ENCODE results near the gene FLYWCH1. TPM values are rescaled to one million over a fixed set of nuclear protein-coding genes. Genes with fewer than 3 reads are reported as not detected.

Gene FLYWCH1
- total RNA-seq, 1 experiment from 2014 or later, result 32.6 TPM

GRCh38 chr16:2962334-2963073 lies 50.8 kb downstream of the FLYWCH1 start:
- Mint-ChIP-seq H3K27me3 (ENCODE audit: low read depth) (peaks cover 25% of the 10 kb centered on the region), H3K9me3 (no peaks in the 10 kb centered on the region), H3K36me3 (no peaks in the 10 kb centered on the region), H3K4me1 (peaks cover 6% of the 10 kb centered on the region; the same call in 1 of the 2 replicates), H3K27ac (no peak overlapping the region), H3K4me3 (peak overlapping the region; percentile 63)
- CTCF ChIA-PET, result interaction anchor here (0.7 to 5.4 kb wide), 10 partner anchors 8 to 167 kb away, joined by 3 to 43 read pairs (median 6); partner anchors contain the start of genes FLYWCH2 and PKMYT1
- no peak for DNase-seq (ENCODE audit: low spot score)
- no peak for ATAC-seq
- TF ChIP-seq GRHL2 (CRISPR knock-in tag; IDR thresholded peaks at IDR 0.05; ENCODE audit: insufficient replicate concordance, severe bottlenecking) (no peak), JUN (CRISPR knock-in tag; IDR thresholded peaks at IDR 0.05) (no peak), NFE2L1 (CRISPR knock-in tag; IDR thresholded peaks at IDR 0.05) (no peak), MYBL2 (CRISPR knock-in tag; IDR thresholded peaks at IDR 0.05) (no peak), GABPB1 (CRISPR knock-in tag; IDR thresholded peaks at IDR 0.05) (no peak)
- POLR2A ChIA-PET, result interaction anchor here (0.7 to 1.5 kb wide), 2 partner anchors 65 to 120 kb away, joined by 3 read pairs; no protein-coding TSS in a partner anchor

- Mint-ChIP-seq H3K36me3 (no peaks in the 10 kb centered on the region), H3K27me3 (ENCODE audit: low read depth) (peaks cover 31% of the 10 kb centered on the region), H3K4me3 (peak overlapping the region; percentile 89), H3K27ac (no peak overlapping the region), H3K9me3 (no peaks in the 10 kb centered on the region), H3K4me1 (peaks cover 10% of the 10 kb centered on the region)
- ATAC-seq (no peak; the same call in 1 of the 2 replicates), DNase-seq (ENCODE audit: low spot score) (peak; percentile 44)
- TF ChIP-seq NR2C2 (CRISPR knock-in tag; IDR thresholded peaks at IDR 0.05) (no peak), ZNF281 (CRISPR knock-in tag; IDR thresholded peaks at IDR 0.05) (peak; percentile 70; the same call in 1 of the 2 replicates)
- TF ChIP-seq, protein P1, sequence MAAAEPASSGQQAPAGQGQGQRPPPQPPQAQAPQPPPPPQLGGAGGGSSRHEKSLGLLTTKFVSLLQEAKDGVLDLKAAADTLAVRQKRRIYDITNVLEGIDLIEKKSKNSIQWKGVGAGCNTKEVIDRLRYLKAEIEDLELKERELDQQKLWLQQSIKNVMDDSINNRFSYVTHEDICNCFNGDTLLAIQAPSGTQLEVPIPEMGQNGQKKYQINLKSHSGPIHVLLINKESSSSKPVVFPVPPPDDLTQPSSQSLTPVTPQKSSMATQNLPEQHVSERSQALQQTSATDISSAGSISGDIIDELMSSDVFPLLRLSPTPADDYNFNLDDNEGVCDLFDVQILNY (CRISPR knock-in tag; IDR thresholded peaks at IDR 0.05), result 0 out of 2 replicates have a peak, but pooled peaks have one; percentile 3
- ChIA-PET CTCF (interaction anchor here (0.6 to 5.4 kb wide), 16 partner anchors 10 to 166 kb away, joined by 3 to 43 read pairs (median 8); partner anchors contain the start of genes FLYWCH2, PKMYT1 and PRSS22), POLR2A (interaction anchor here (0.7 to 1.5 kb wide), 2 partner anchors 65 to 121 kb away, joined by 3 read pairs; no protein-coding TSS in a partner anchor)
Measured at GRCh38 chr16:2963074-2963722, 51.5 kb downstream of the FLYWCH1 start.

DNA sequence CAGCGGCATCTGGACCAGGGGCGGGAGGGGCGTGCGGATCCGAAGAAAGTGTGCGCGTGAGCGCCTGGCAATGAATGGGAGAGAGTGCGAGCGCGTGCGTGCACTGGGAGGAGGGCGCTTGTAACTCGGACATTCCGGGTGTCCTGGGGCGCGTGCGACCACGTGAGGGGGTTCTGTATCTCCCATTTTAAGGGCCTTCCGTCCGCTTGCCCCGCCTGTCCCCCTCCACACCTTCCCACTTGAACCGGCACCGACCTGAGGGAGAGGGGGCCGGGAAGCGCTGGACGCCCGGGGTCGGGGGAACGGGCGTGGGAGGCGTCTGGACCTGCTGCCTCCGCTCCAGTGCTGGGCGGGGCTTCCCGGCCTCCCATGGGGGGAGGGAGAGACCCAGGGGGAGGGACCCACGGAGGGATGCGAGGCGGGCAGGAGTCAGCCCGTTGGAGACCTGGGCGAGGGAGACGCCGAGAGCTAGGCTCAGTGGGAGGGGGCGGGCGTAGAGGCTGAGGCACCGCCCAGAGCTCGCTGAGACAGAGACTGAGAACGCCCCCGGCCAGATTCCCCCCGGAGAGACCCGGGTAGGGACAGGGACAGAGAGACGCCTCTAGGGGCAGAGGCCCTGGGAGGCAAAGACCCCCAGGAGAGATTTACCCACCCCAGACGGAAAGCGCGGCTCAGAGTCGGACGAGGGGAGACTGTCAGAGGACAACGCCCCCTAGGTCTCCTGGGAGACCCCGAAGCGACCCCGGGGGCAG lies 52.2 kb downstream of the FLYWCH1 start, which contains the start of gene KREMEN2:
KREMEN2 (plus strand) TSS at position 553 of the 752 bp plus-strand sequence. CDS start 246 bp downstream, outside the sequence.
- Mint-ChIP-seq H3K36me3 (no peaks in the 10 kb centered on the region), H3K4me3 (peak within 1 kb of the TSS; percentile 89), H3K9me3 (no peaks in the 10 kb centered on the region), H3K27ac (no peak within 1 kb of the TSS), H3K4me1 (peaks cover 15% of the 10 kb centered on the region), H3K27me3 (ENCODE audit: low read depth) (peaks cover 38% of the 10 kb centered on the region)
- ChIA-PET POLR2A (interaction anchor here (1.0 to 1.2 kb wide), 3 partner anchors 8 to 52 kb away, joined by 3 to 4 read pairs (median 4); no protein-coding TSS in a partner anchor), CTCF (interaction anchor here (0.6 to 5.4 kb wide), 31 partner anchors 8 to 634 kb away, joined by 3 to 43 read pairs (median 4); partner anchors contain the start of genes FLYWCH2, PKMYT1, PRSS22 and TNFRSF12A)
- peak; percentile 20 for ATAC-seq
- DNase-seq (ENCODE audit: low spot score), result peak; percentile 83
- TF ChIP-seq USF1 (CRISPR knock-in tag; IDR thresholded peaks at IDR 0.05) (peak; percentile 85), ZNF219 (CRISPR knock-in tag; IDR thresholded peaks at IDR 0.05; ENCODE audit: borderline replicate concordance) (0 out of 2 replicates have a peak, but pooled peaks have one; percentile 57), ZNF423 (CRISPR knock-in tag; IDR thresholded peaks at IDR 0.05) (peak; percentile 27; the same call in 1 of the 2 replicates), TEAD1 (CRISPR knock-in tag; IDR thresholded peaks at IDR 0.05) (0 out of 2 replicates have a peak, but pooled peaks have one; percentile 73), HMGXB4 (CRISPR knock-in tag; IDR thresholded peaks at IDR 0.05) (peak; percentile 42; the same call in 1 of the 2 replicates), EMX1 (CRISPR knock-in tag; IDR thresholded peaks at IDR 0.05) (no peak), NR1H2 (CRISPR knock-in tag; IDR thresholded peaks at IDR 0.05) (no peak)
- TF ChIP-seq, protein P2, sequence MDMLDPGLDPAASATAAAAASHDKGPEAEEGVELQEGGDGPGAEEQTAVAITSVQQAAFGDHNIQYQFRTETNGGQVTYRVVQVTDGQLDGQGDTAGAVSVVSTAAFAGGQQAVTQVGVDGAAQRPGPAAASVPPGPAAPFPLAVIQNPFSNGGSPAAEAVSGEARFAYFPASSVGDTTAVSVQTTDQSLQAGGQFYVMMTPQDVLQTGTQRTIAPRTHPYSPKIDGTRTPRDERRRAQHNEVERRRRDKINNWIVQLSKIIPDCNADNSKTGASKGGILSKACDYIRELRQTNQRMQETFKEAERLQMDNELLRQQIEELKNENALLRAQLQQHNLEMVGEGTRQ (CRISPR knock-in tag; IDR thresholded peaks at IDR 0.05), result peak; percentile 78
- TF ChIP-seq, protein P3, sequence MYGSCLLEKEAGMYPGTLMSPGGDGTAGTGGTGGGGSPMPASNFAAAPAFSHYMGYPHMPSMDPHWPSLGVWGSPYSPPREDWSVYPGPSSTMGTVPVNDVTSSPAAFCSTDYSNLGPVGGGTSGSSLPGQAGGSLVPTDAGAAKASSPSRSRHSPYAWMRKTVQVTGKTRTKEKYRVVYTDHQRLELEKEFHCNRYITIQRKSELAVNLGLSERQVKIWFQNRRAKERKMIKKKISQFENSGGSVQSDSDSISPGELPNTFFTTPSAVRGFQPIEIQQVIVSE (CRISPR knock-in tag; IDR thresholded peaks at IDR 0.05; ENCODE audit: borderline replicate concordance), result no peak
- TF ChIP-seq, protein P4, sequence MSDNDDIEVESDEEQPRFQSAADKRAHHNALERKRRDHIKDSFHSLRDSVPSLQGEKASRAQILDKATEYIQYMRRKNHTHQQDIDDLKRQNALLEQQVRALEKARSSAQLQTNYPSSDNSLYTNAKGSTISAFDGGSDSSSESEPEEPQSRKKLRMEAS (CRISPR knock-in tag; IDR thresholded peaks at IDR 0.05), result peak; percentile 82

Data from WTC11 (cell line).